Astrocyte (in vitro differentiated cells and primary cell): ENCODE measurements around the gene PGRMC1. TPM values are rescaled to one million over a fixed set of nuclear protein-coding genes. Genes with fewer than 3 reads are reported as not detected.
"Not testable (repeated sequence)": the region's sequence is repeated elsewhere in the genome, so short reads cannot be mapped to it uniquely, and the experiment has no call there.

ENCODE experiments used
- DNase-seq: peaks from one replicate; pipeline ENCODE4 v3.0.0-alpha.2; 2010; ENCODE audit warnings: low read depth
- FAIRE-seq: peaks from 2 replicates; lab custom pipeline; 2011; peaks lifted over from hg19 to GRCh38; lab: Jason Lieb, UNC
- H2AFZ ChIP-seq: 2 replicates; pipeline ENCODE4 v1.6.0; 2012; ENCODE audit warnings: low read depth, low read length, inconsistent platforms
- H3K27ac ChIP-seq: 2 replicates; pipeline ENCODE4 v1.5.1; 2011; ENCODE audit warnings: low read depth, low read length, inconsistent platforms
- H3K27me3 ChIP-seq: 2 replicates; pipeline ENCODE4 v1.6.0; 2011; ENCODE audit warnings: low read length, inconsistent platforms; ENCODE audit not compliant: insufficient read depth
- H3K36me3 ChIP-seq: 2 replicates; pipeline ENCODE4 v1.5.1; 2011; ENCODE audit warnings: low read length, inconsistent platforms; ENCODE audit not compliant: insufficient read depth
- H3K4me1 ChIP-seq: 2 replicates; pipeline ENCODE4 v1.5.1; 2011; ENCODE audit warnings: low read length, inconsistent platforms; ENCODE audit not compliant: insufficient read depth
- H3K4me2 ChIP-seq: 2 replicates; pipeline ENCODE4 v1.6.0; 2012; ENCODE audit warnings: low read length, inconsistent platforms
- H3K4me3 ChIP-seq: 2 replicates; pipeline ENCODE4 v1.5.1; 2011; ENCODE audit warnings: low read depth, mild to moderate bottlenecking, low read length, inconsistent platforms; ENCODE audit not compliant: insufficient read depth
- H3K79me2 ChIP-seq: 2 replicates; pipeline ENCODE4 v1.6.0; 2012; ENCODE audit warnings: mild to moderate bottlenecking, low read length, inconsistent platforms; ENCODE audit not compliant: insufficient read depth
- H3K9ac ChIP-seq: 2 replicates; pipeline ENCODE4 v1.6.0; 2012; ENCODE audit warnings: mild to moderate bottlenecking, low read length, inconsistent platforms
- H3K9me3 ChIP-seq: 2 replicates; pipeline ENCODE4 v1.5.1; 2012; ENCODE audit warnings: low read depth, mild to moderate bottlenecking, low read length, inconsistent platforms; ENCODE audit not compliant: insufficient read depth
- H4K20me1 ChIP-seq: 2 replicates; pipeline ENCODE4 v1.6.0; 2012; ENCODE audit warnings: low read length, inconsistent platforms; ENCODE audit not compliant: insufficient read depth
- H3K27ac Mint-ChIP-seq: one replicate; pipeline ENCODE4 v1.8.0; 2021; ENCODE audit warnings: mild to moderate bottlenecking, mixed read lengths; ENCODE audit not compliant: unreplicated experiment
- H3K27me3 Mint-ChIP-seq: one replicate; pipeline ENCODE4 v1.8.0; 2021; ENCODE audit warnings: low read depth, mixed read lengths; ENCODE audit not compliant: unreplicated experiment
- H3K36me3 Mint-ChIP-seq: one replicate; pipeline ENCODE4 v1.8.0; 2021; ENCODE audit warnings: low read depth, mixed read lengths; ENCODE audit not compliant: unreplicated experiment
- H3K4me1 Mint-ChIP-seq: one replicate; pipeline ENCODE4 v1.8.0; 2021; ENCODE audit warnings: low read depth, mixed read lengths; ENCODE audit not compliant: unreplicated experiment
- H3K4me3 Mint-ChIP-seq: one replicate; pipeline ENCODE4 v1.8.0; 2021; ENCODE audit warnings: mild to moderate bottlenecking, moderate library complexity, mixed read lengths; ENCODE audit not compliant: unreplicated experiment
- H3K9me3 Mint-ChIP-seq: one replicate; pipeline ENCODE4 v1.8.0; 2021; ENCODE audit warnings: mild to moderate bottlenecking, mixed read lengths; ENCODE audit not compliant: unreplicated experiment
- CTCF ChIP-seq: IDR thresholded peaks from 2 replicates; pipeline ENCODE4 v1.5.1; 2011; ENCODE audit warnings: low read depth, mild to moderate bottlenecking, inconsistent platforms, low read length, moderate library complexity; ENCODE audit not compliant: insufficient read depth
- EZH2 ChIP-seq: IDR thresholded peaks from 2 replicates; pipeline ENCODE4 v1.6.1; 2012; ENCODE audit warnings: mild to moderate bottlenecking, low read length, inconsistent platforms; ENCODE audit not compliant: insufficient read depth
- total RNA-seq: library from RNA; stranded (reverse); gene quantifications from 2 replicates; pipeline ENCODE4 v1.2.1, GENCODE V29; 2021

Gene PGRMC1
- total RNA-seq, 1 donor from 2014 or later, result 118 TPM

DNA sequence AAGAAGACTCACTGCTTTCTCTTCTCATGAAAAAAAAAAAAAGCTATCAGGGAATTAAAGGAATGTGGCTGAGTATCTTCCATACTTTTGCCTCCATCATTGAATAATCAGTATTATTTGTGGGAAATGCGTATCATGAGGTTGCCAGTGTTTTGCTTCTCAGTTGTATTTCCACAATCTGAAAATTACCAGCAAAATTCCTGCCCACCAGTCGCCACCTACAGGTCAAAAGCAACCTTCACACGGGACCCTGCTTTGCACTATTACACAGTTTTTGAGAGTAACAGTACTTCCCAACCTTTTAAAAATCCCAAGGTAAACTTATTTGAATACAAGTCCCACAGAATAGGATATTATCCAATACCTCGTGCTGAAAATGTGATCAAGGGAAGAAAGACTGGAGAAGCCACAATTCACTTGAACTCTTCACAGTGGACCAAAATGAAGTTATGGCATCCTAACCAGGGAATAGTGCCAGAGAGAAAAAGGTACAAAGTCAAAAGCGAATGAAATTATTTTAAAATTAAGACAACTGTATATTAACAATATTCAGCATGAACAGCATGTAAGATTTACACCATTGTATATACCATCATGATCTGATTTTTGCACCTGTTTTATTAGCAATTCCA is 30.4 kb downstream of the PGRMC1 start:
- H3K4me1 Mint-ChIP-seq, result no peaks in the 10 kb centered on the region
- FAIRE-seq, result peak; percentile 100

GRCh38 chrX:119267115-119267514 is 31.0 kb downstream of the PGRMC1 start:
- H3K9me3 Mint-ChIP-seq, H3K27ac Mint-ChIP-seq, H3K36me3 Mint-ChIP-seq, H3K9ac ChIP-seq, H3K4me1 ChIP-seq, H3K4me3 Mint-ChIP-seq, H3K4me2 ChIP-seq, H3K27me3 ChIP-seq, H3K4me1 Mint-ChIP-seq, H2AFZ ChIP-seq, H3K27me3 Mint-ChIP-seq, H4K20me1 ChIP-seq, DNase-seq, H3K9me3 ChIP-seq, FAIRE-seq, H3K27ac ChIP-seq, H3K4me3 ChIP-seq, H3K79me2 ChIP-seq, H3K36me3 ChIP-seq: not testable (repeated sequence)

More for the DNA sequence above, 30.4 kb downstream of the PGRMC1 start:
- no peaks in the 10 kb centered on the region for H3K36me3 Mint-ChIP-seq
- no peak overlapping the region for H3K4me3 ChIP-seq
- H3K27me3 Mint-ChIP-seq, result peaks cover 4% of the 10 kb centered on the region
- no peak for TF ChIP-seq EZH2
- peak; percentile 68 for TF ChIP-seq CTCF
- DNase-seq, result no peak
- H3K9ac ChIP-seq, result no peak overlapping the region
- H3K36me3 ChIP-seq, result no peaks in the 10 kb centered on the region
- H3K4me1 ChIP-seq, result no peaks in the 10 kb centered on the region
- no peaks in the 10 kb centered on the region for H3K27me3 ChIP-seq
- H3K4me2 ChIP-seq, result no peak overlapping the region
- no peaks in the 10 kb centered on the region for H3K9me3 Mint-ChIP-seq
- H3K27ac ChIP-seq, result no peak overlapping the region
- no peak overlapping the region for H2AFZ ChIP-seq
- no peaks in the 10 kb centered on the region for H3K9me3 ChIP-seq
- no peak overlapping the region for H3K27ac Mint-ChIP-seq
- no peaks in the 10 kb centered on the region for H3K79me2 ChIP-seq
- no peak overlapping the region for H3K4me3 Mint-ChIP-seq
- H4K20me1 ChIP-seq, result no peaks in the 10 kb centered on the region

DNA sequence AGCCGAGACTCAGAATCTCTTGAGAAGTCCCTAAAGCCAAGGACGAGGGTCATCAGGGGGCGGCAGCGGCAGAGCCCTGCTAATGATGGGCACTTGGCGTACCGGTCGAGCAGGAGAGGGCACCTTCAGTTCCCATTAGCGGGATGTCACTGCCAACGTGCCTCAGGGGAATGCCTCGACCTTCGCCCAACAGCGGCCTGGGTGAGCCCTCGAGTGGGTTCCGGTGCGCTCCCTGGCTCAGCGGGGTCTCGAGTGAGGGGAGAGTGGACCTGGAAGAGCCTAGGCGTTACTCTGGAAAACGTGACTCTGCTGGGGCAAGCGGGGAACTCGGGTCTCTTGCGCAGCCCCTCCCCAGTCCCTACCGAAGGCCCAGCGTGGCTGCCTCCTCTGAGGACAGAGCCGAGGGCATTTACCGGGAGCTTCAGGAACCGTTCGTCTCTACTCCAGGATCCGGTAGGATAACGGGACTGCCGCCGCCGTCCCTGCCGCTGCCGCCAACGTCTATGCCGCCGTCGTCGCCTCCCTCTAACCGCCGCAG is 36.9 kb downstream of the PGRMC1 start:
- Histone ChIP-seq H3K27me3 (no peaks in the 10 kb centered on the region), H4K20me1 (no peaks in the 10 kb centered on the region), H3K4me3 (no peak overlapping the region), H3K9me3 (no peaks in the 10 kb centered on the region), H3K79me2 (no peaks in the 10 kb centered on the region), H3K36me3 (no peaks in the 10 kb centered on the region), H3K27ac (no peak overlapping the region), H3K9ac (no peak overlapping the region), H3K4me1 (no peaks in the 10 kb centered on the region), H3K4me2 (peak overlapping the region; percentile 66), H2AFZ (peak overlapping the region; percentile 80)
- TF ChIP-seq EZH2, result no peak
- no peak for TF ChIP-seq CTCF
- H3K36me3 Mint-ChIP-seq, result no peaks in the 10 kb centered on the region
- DNase-seq, result no peak
- H3K27me3 Mint-ChIP-seq, result peaks cover 20% of the 10 kb centered on the region
- H3K27ac Mint-ChIP-seq, result no peak overlapping the region
- peaks cover 4% of the 10 kb centered on the region for H3K9me3 Mint-ChIP-seq
- no peaks in the 10 kb centered on the region for H3K4me1 Mint-ChIP-seq
- FAIRE-seq, result no peak
- H3K4me3 Mint-ChIP-seq, result no peak overlapping the region
